HAP-1 (cell line): ENCODE data around the gene ACAN.

ENCODE experiments used
- DNase-seq, 2 experiments: peaks; one replicate each; pipeline ENCODE4 v3.0.0-alpha.2; 2016 to 2020; ENCODE audit warnings: low spot score in 2 of 2
- H3K27me3 ChIP-seq: fragments of 250-450 bp; sonication (Bioruptor Pico); 2 replicates; pipeline ENCODE4 v1.5.1; 2020; ENCODE audit warnings: low read depth, mild to moderate bottlenecking, moderate library complexity
- H3K36me3 ChIP-seq: fragments of 250-450 bp; sonication (Bioruptor Pico); replicated peaks from 2 replicates; pipeline ENCODE4 v1.5.1; 2020; ENCODE audit warnings: mild to moderate bottlenecking
- H3K4me1 ChIP-seq: fragments of 250-450 bp; sonication (Bioruptor Pico); 2 replicates; pipeline ENCODE4 v1.5.1; 2020; ENCODE audit warnings: mild to moderate bottlenecking
- H3K4me3 ChIP-seq: fragments of 250-450 bp; sonication (Bioruptor Pico); 2 replicates; pipeline ENCODE4 v1.5.1; 2020; ENCODE audit warnings: mild to moderate bottlenecking, moderate library complexity
- H3K9me3 ChIP-seq: fragments of 250-450 bp; sonication (Bioruptor Pico); 2 replicates; pipeline ENCODE4 v1.5.1; 2020; ENCODE audit warnings: mild to moderate bottlenecking, moderate library complexity
- in situ Hi-C: fragments of 300-500 bp; cut with MboI; formaldehyde crosslinking; loops from 3 replicates; pipeline ENCODE4 v1.14.3; 2020; ENCODE audit warnings: low sequenced_read_pairs, inconsistent platforms, mixed read lengths

Gene ACAN

GRCh38 chr15:88810446-88810845 lies 7.2 kb downstream of the ACAN start:
- Histone ChIP-seq H3K4me1 (no peaks in the 10 kb centered on the region), H3K36me3 (no peaks in the 10 kb centered on the region), H3K27me3 (peaks cover 20% of the 10 kb centered on the region), H3K4me3 (no peak overlapping the region), H3K9me3 (no peaks in the 10 kb centered on the region)
- in situ Hi-C loops = no loop called here
- no peak for DNase-seq

- Histone ChIP-seq H3K27me3 (peaks cover 9% of the 10 kb centered on the region), H3K4me3 (no peak overlapping the region), H3K36me3 (no peaks in the 10 kb centered on the region), H3K4me1 (no peaks in the 10 kb centered on the region), H3K9me3 (no peaks in the 10 kb centered on the region)
- in situ Hi-C loops = no loop called here
- DNase-seq = no peak
Measured at GRCh38 chr15:88812133-88812532, 8.9 kb downstream of the ACAN start.

- in situ Hi-C loops = no loop called here
- DNase-seq = no peak
- no peaks in the 10 kb centered on the region for H3K9me3 ChIP-seq
- peaks cover 4% of the 10 kb centered on the region; the same call in 1 of the 2 replicates for H3K27me3 ChIP-seq
- H3K4me1 ChIP-seq = no peaks in the 10 kb centered on the region
- no peak overlapping the region for H3K4me3 ChIP-seq
- no peaks in the 10 kb centered on the region for H3K36me3 ChIP-seq
Measured at GRCh38 chr15:88813960-88814359, 10.7 kb downstream of the ACAN start.

- DNase-seq = peak in 1 of 2 experiments; percentile 31
- Histone ChIP-seq H3K4me1 (no peaks in the 10 kb centered on the region), H3K9me3 (no peaks in the 10 kb centered on the region), H3K4me3 (no peak overlapping the region), H3K36me3 (no peaks in the 10 kb centered on the region), H3K27me3 (peaks cover 4% of the 10 kb centered on the region; the same call in 1 of the 2 replicates)
- in situ Hi-C loops = no loop called here
Measured at GRCh38 chr15:88814393-88814792, 11.2 kb downstream of the ACAN start.

- in situ Hi-C loops = no loop called here
- Histone ChIP-seq H3K9me3 (no peaks in the 10 kb centered on the region), H3K27me3 (no peaks in the 10 kb centered on the region; the same call in 1 of the 2 replicates), H3K4me1 (no peaks in the 10 kb centered on the region), H3K36me3 (no peaks in the 10 kb centered on the region), H3K4me3 (no peak overlapping the region)
- no peak for DNase-seq
Measured at GRCh38 chr15:88818920-88819319, 15.7 kb downstream of the ACAN start.

GRCh38 chr15:88821993-88822392 lies 18.8 kb downstream of the ACAN start:
- in situ Hi-C loops = no loop called here
- Histone ChIP-seq H3K4me3 (no peak overlapping the region), H3K9me3 (no peaks in the 10 kb centered on the region; the same call in 1 of the 2 replicates), H3K27me3 (peaks cover 3% of the 10 kb centered on the region), H3K4me1 (no peaks in the 10 kb centered on the region), H3K36me3 (no peaks in the 10 kb centered on the region)
- no peak for DNase-seq

- Histone ChIP-seq H3K9me3 (no peaks in the 10 kb centered on the region; the same call in 1 of the 2 replicates), H3K27me3 (peaks cover 3% of the 10 kb centered on the region), H3K36me3 (no peaks in the 10 kb centered on the region), H3K4me1 (no peaks in the 10 kb centered on the region), H3K4me3 (no peak overlapping the region)
- in situ Hi-C loops = no loop called here
- no peak for DNase-seq
Measured at GRCh38 chr15:88828791-88829190, 25.6 kb downstream of the ACAN start.

GRCh38 chr15:88830016-88830415 lies 26.8 kb downstream of the ACAN start:
- Histone ChIP-seq H3K4me1 (no peaks in the 10 kb centered on the region), H3K36me3 (no peaks in the 10 kb centered on the region), H3K4me3 (no peak overlapping the region), H3K27me3 (peaks cover 2% of the 10 kb centered on the region), H3K9me3 (no peaks in the 10 kb centered on the region)
- in situ Hi-C loops = no loop called here
- no peak for DNase-seq

- Histone ChIP-seq H3K4me1 (no peaks in the 10 kb centered on the region), H3K36me3 (no peaks in the 10 kb centered on the region), H3K27me3 (no peaks in the 10 kb centered on the region), H3K9me3 (no peaks in the 10 kb centered on the region), H3K4me3 (no peak overlapping the region)
- in situ Hi-C loops = no loop called here
- no peak for DNase-seq
Measured at GRCh38 chr15:88832820-88833730, 29.8 kb downstream of the ACAN start.

GRCh38 chr15:88833731-88834100 lies 30.5 kb downstream of the ACAN start:
- no peak overlapping the region for H3K4me3 ChIP-seq
- in situ Hi-C loops = no loop called here
- H3K36me3 ChIP-seq = no peaks in the 10 kb centered on the region
- no peaks in the 10 kb centered on the region for H3K4me1 ChIP-seq
- no peaks in the 10 kb centered on the region for H3K27me3 ChIP-seq
- H3K9me3 ChIP-seq = no peaks in the 10 kb centered on the region
- DNase-seq = no peak

- in situ Hi-C loops = no loop called here
- H3K4me1 ChIP-seq = no peaks in the 10 kb centered on the region
- H3K9me3 ChIP-seq = no peaks in the 10 kb centered on the region
- H3K4me3 ChIP-seq = no peak overlapping the region
- H3K36me3 ChIP-seq = no peaks in the 10 kb centered on the region
- H3K27me3 ChIP-seq = no peaks in the 10 kb centered on the region
- DNase-seq = peak in 1 of 2 experiments; percentile 43
Measured at GRCh38 chr15:88834211-88834812, 31.1 kb downstream of the ACAN start.

- H3K4me1 ChIP-seq = no peaks in the 10 kb centered on the region
- no peak overlapping the region for H3K4me3 ChIP-seq
- H3K27me3 ChIP-seq = no peaks in the 10 kb centered on the region
- DNase-seq = no peak
- no peaks in the 10 kb centered on the region for H3K9me3 ChIP-seq
- in situ Hi-C loops = no loop called here
- H3K36me3 ChIP-seq = no peaks in the 10 kb centered on the region
Measured at GRCh38 chr15:88835119-88835518, 31.9 kb downstream of the ACAN start.

GRCh38 chr15:88835646-88836045 lies 32.4 kb downstream of the ACAN start:
- in situ Hi-C loops = no loop called here
- Histone ChIP-seq H3K9me3 (no peaks in the 10 kb centered on the region), H3K4me1 (no peaks in the 10 kb centered on the region), H3K4me3 (no peak overlapping the region), H3K27me3 (no peaks in the 10 kb centered on the region), H3K36me3 (no peaks in the 10 kb centered on the region)
- DNase-seq = no peak

GRCh38 chr15:88838667-88839066 lies 35.4 kb downstream of the ACAN start:
- Histone ChIP-seq H3K36me3 (no peaks in the 10 kb centered on the region), H3K9me3 (no peaks in the 10 kb centered on the region), H3K4me3 (no peak overlapping the region), H3K4me1 (no peaks in the 10 kb centered on the region), H3K27me3 (0 out of 2 replicates have a peak, but pooled peaks cover 1% of the 10 kb centered on the region)
- in situ Hi-C loops = no loop called here
- no peak for DNase-seq
